Keratinocyte (primary cell): ENCODE data around the gene OR6B3.

Experiments used
- EZH2 ChIP-seq: IDR thresholded peaks from one replicate; pipeline ENCODE4 v1.6.1; 2012; ENCODE audit warnings: inconsistent platforms, mild to moderate bottlenecking, low read length, moderate library complexity
- TF ChIP-seq, protein P1 (sequence below), 3 experiments: IDR thresholded peaks in 1 of 3; conservative IDR thresholded peaks in 1 of 3; optimal IDR thresholded peaks in 1 of 3; 2 replicates in 2 of 3; 3 replicates in 1 of 3; pipeline versions ENCODE3 to v1.5.1; 2011; ENCODE audit warnings: low read length in 3 of 3, mild to moderate bottlenecking in 3 of 3, moderate library complexity in 2 of 3, control low read depth in 1 of 3, inconsistent platforms in 1 of 3; ENCODE audit not compliant: insufficient read depth in 2 of 3; ENCODE audit errors: extremely low read depth in 1 of 3

DNA sequence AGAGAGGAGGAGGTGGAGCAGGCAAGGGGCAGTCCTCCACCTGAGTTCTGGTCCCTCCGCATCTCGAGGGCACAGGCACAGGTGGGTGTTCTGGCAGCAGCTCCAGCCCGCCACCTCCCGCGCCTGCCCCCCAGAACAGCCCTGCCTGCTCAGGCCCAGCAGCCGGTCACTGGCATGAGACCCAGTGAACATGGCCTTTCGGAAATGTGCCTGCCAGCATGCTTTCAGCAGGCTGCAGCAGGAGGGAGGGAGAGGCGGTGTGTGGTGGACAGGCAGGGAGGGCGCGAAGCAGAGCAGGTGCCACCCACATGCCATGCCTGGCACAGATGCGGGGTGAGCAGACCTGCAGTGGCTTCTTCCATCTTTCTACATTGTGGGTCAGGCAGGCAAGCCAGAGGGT lies 3.4 kb upstream of the OR6B3 start:
- TF ChIP-seq, protein P1, sequence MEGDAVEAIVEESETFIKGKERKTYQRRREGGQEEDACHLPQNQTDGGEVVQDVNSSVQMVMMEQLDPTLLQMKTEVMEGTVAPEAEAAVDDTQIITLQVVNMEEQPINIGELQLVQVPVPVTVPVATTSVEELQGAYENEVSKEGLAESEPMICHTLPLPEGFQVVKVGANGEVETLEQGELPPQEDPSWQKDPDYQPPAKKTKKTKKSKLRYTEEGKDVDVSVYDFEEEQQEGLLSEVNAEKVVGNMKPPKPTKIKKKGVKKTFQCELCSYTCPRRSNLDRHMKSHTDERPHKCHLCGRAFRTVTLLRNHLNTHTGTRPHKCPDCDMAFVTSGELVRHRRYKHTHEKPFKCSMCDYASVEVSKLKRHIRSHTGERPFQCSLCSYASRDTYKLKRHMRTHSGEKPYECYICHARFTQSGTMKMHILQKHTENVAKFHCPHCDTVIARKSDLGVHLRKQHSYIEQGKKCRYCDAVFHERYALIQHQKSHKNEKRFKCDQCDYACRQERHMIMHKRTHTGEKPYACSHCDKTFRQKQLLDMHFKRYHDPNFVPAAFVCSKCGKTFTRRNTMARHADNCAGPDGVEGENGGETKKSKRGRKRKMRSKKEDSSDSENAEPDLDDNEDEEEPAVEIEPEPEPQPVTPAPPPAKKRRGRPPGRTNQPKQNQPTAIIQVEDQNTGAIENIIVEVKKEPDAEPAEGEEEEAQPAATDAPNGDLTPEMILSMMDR (optimal IDR thresholded peaks at IDR 0.05 in 1 of 3, IDR thresholded peaks at IDR 0.05 in 1 of 3, conservative IDR thresholded peaks at IDR 0.05 in 1 of 3; ENCODE audit: extremely low read depth in 1 of 3, insufficient read depth in 2 of 3, low read length in 3 of 3), result no peak
- TF ChIP-seq EZH2, result no peak
